Measurements from ENCODE around the gene MYO3B. TPM values are rescaled to one million over a fixed set of nuclear protein-coding genes. Genes with fewer than 3 reads are reported as not detected.

MYO3B gene
- total and polyA plus RNA-seq, 2 of the 8 experiments (the other 6 are each of a cell fraction or from before 2014, with no cell fraction given): 0.17 to 0.19 TPM

DNA sequence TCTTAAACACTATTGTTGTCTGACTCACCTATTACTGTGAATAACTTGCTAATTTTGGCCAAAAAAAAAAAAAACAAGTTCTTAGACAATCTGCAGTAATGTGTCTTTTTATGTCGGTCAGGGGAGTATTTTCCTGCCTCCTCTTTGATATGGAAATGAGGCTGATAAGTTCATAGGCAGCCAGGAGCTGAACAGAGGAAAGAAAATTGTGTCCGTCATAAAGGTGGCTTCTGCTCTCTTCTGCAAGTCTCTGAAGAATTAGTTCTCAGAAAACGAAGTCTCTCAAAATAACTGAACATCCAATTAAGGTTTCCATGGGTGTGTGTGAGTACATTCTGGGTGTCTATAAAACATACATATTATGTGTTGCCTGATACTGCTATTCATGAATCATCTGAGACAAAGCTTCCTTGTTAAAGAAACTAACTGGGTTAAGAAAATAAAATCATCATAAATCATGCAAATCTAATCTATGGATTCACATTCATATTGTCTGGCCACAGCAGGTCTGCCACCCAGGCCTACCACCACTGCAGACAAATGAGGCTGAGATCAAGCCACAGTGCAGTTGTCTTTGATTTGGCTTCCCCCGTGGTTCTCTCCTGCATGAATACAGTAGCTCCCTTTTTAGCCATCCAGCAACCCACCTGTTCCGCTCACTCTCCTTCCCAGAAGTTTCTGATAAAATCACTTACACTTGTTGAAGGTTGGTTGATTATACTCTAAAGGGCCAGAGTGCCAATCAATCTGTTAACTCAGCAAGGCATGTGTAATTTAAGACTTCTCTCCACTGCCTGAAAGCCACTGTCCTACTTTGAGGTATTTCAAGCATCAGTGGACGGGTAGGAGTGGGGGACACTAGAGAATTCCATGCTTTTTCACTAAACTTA lies 517.8 kb downstream of the MYO3B start (continued):
- TF ChIP-seq, protein P1, sequence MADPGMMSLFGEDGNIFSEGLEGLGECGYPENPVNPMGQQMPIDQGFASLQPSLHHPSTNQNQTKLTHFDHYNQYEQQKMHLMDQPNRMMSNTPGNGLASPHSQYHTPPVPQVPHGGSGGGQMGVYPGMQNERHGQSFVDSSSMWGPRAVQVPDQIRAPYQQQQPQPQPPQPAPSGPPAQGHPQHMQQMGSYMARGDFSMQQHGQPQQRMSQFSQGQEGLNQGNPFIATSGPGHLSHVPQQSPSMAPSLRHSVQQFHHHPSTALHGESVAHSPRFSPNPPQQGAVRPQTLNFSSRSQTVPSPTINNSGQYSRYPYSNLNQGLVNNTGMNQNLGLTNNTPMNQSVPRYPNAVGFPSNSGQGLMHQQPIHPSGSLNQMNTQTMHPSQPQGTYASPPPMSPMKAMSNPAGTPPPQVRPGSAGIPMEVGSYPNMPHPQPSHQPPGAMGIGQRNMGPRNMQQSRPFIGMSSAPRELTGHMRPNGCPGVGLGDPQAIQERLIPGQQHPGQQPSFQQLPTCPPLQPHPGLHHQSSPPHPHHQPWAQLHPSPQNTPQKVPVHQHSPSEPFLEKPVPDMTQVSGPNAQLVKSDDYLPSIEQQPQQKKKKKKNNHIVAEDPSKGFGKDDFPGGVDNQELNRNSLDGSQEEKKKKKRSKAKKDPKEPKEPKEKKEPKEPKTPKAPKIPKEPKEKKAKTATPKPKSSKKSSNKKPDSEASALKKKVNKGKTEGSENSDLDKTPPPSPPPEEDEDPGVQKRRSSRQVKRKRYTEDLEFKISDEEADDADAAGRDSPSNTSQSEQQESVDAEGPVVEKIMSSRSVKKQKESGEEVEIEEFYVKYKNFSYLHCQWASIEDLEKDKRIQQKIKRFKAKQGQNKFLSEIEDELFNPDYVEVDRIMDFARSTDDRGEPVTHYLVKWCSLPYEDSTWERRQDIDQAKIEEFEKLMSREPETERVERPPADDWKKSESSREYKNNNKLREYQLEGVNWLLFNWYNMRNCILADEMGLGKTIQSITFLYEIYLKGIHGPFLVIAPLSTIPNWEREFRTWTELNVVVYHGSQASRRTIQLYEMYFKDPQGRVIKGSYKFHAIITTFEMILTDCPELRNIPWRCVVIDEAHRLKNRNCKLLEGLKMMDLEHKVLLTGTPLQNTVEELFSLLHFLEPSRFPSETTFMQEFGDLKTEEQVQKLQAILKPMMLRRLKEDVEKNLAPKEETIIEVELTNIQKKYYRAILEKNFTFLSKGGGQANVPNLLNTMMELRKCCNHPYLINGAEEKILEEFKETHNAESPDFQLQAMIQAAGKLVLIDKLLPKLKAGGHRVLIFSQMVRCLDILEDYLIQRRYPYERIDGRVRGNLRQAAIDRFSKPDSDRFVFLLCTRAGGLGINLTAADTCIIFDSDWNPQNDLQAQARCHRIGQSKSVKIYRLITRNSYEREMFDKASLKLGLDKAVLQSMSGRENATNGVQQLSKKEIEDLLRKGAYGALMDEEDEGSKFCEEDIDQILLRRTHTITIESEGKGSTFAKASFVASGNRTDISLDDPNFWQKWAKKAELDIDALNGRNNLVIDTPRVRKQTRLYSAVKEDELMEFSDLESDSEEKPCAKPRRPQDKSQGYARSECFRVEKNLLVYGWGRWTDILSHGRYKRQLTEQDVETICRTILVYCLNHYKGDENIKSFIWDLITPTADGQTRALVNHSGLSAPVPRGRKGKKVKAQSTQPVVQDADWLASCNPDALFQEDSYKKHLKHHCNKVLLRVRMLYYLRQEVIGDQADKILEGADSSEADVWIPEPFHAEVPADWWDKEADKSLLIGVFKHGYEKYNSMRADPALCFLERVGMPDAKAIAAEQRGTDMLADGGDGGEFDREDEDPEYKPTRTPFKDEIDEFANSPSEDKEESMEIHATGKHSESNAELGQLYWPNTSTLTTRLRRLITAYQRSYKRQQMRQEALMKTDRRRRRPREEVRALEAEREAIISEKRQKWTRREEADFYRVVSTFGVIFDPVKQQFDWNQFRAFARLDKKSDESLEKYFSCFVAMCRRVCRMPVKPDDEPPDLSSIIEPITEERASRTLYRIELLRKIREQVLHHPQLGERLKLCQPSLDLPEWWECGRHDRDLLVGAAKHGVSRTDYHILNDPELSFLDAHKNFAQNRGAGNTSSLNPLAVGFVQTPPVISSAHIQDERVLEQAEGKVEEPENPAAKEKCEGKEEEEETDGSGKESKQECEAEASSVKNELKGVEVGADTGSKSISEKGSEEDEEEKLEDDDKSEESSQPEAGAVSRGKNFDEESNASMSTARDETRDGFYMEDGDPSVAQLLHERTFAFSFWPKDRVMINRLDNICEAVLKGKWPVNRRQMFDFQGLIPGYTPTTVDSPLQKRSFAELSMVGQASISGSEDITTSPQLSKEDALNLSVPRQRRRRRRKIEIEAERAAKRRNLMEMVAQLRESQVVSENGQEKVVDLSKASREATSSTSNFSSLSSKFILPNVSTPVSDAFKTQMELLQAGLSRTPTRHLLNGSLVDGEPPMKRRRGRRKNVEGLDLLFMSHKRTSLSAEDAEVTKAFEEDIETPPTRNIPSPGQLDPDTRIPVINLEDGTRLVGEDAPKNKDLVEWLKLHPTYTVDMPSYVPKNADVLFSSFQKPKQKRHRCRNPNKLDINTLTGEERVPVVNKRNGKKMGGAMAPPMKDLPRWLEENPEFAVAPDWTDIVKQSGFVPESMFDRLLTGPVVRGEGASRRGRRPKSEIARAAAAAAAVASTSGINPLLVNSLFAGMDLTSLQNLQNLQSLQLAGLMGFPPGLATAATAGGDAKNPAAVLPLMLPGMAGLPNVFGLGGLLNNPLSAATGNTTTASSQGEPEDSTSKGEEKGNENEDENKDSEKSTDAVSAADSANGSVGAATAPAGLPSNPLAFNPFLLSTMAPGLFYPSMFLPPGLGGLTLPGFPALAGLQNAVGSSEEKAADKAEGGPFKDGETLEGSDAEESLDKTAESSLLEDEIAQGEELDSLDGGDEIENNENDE (IDR thresholded peaks at IDR 0.05; ENCODE audit: insufficient replicate concordance, low read length): no peak
- no peak for TF ChIP-seq MAFK (IDR thresholded peaks at IDR 0.05; ENCODE audit: low read depth, low read length)
